ENCODE measurements around the gene KRTAP19-8. TPM values are rescaled to one million over a fixed set of nuclear protein-coding genes. Genes with fewer than 3 reads are reported as not detected.

Gene KRTAP19-8
- total and polyA plus RNA-seq, 2 donors, result not detected

DNA sequence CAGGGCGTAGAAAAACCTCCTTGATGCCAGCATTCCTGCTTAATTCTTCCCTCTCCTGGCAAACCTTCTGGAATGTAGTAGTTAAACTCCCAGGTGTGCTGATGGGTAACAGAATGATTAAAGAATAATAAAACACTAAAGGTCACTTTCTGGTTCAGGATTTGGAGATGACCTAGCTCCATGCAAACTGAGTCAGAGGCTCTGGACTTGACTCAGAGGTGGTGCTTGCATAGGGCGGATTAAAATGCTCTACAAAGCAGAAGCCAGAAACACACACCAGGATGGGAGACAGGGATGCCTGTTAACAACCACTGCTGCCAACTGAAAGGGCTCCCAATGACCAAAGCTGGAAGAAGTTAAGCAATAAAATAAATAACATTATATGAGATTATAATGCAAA lies 41.5 kb downstream of the KRTAP19-8 start:
- Histone ChIP-seq H3K4me1 (ENCODE audit: insufficient read depth) (no peaks in the 10 kb centered on the region), H3K36me3 (ENCODE audit: insufficient read depth) (no peaks in the 10 kb centered on the region), H3K27ac (ENCODE audit: low read depth) (no peak overlapping the region), H3K4me3 (ENCODE audit: low read depth, low read length) (no peak overlapping the region)
- 64% methylated on average over 2 of the region's 2 CpGs for WGBS
- no peak for DNase-seq (ENCODE audit: extremely low spot score)

DNA sequence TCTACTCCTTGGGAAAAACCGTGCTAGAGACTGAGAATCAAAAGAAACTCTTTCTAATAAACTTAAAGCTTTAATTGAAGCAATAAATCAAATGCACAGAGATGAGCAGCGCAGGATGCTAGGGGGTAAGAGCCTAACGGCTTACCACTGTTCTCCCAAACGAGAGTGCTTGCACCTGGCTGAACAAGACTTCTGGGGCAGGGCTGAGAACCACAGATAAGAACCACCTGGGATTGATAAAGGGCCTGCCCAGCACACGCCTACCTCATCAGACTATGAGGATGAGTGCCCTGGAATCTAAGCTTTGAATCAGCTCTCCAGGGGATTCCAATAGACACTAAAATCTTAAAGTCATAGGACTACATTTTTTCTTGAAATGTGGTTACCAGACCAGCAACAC lies 43.3 kb downstream of the KRTAP19-8 start:
- Histone ChIP-seq H3K36me3 (ENCODE audit: insufficient read depth) (no peaks in the 10 kb centered on the region), H3K4me3 (ENCODE audit: low read depth, low read length) (no peak overlapping the region), H3K27ac (ENCODE audit: low read depth) (no peak overlapping the region), H3K4me1 (ENCODE audit: insufficient read depth) (no peaks in the 10 kb centered on the region)
- 63% methylated on average over 5 of the region's 5 CpGs for WGBS
- DNase-seq (ENCODE audit: extremely low spot score), result no peak

DNA sequence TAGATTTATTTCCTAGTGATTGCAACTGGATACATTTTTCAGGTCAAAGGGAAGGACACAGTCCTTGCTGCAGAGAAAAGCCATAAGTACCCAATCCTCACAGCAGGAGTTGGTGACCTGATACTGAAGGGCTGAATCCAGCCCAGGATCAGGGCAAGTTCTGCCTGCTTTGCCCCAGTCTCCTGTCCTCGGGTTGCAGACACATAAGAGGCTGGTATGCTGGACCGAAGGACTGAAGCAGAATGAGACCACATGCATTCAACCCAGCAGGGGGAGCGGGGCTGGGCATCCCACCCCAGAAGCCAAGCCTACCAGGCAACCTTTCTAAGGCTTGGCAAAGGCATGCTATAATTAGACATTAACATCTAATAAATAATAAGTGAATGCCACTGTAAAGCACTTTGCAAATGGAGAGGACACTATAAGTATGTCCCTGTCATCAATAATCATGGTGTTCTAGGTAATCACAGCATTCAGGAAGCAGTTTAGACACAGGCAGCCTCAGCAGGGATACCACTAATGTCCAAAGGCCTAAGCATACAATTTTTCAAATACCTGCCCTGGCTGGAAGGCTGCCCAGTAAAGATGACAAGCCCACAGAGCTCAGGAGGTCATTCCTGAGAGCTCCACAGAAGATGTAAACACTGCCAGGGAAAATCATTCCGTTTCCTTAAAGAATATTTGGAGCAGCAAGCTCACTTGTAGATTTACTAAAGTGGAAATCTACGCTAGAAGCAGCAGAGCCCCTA lies 47.6 kb downstream of the KRTAP19-8 start:
- no peak for DNase-seq (ENCODE audit: extremely low spot score)
- no peaks in the 10 kb centered on the region for H3K36me3 ChIP-seq (ENCODE audit: insufficient read depth)
- H3K4me3 ChIP-seq (ENCODE audit: low read depth, low read length), result no peak overlapping the region
- WGBS, result 73% methylated on average over 5 of the region's 5 CpGs
- H3K27ac ChIP-seq (ENCODE audit: low read depth), result no peak overlapping the region
- H3K4me1 ChIP-seq (ENCODE audit: insufficient read depth), result no peaks in the 10 kb centered on the region

DNA sequence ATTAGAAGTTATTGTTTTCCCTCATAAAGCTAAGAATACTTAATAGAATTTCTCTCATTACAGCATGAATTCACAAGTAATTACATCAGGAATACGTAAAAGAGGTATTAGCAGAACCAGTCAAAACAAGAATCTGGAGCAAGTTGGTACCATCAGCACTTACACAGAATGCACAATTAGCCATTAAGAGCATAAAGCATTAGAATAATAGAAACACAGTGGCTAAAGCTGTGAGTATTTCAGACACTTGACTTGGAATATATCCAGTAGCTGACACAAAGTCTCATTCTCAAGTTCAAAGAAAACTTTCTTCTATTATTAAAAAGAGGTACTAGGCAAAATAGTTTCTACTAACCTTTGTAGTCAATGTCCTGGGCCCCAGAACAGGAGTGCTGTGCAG lies 49.6 kb downstream of the KRTAP19-8 start:
- DNase-seq (ENCODE audit: extremely low spot score), result no peak
- WGBS, result 66% methylated on average over 1 of the region's 1 CpG
- Histone ChIP-seq H3K36me3 (ENCODE audit: insufficient read depth) (no peaks in the 10 kb centered on the region), H3K4me1 (ENCODE audit: insufficient read depth) (no peaks in the 10 kb centered on the region), H3K27ac (ENCODE audit: low read depth) (no peak overlapping the region), H3K4me3 (ENCODE audit: low read depth, low read length) (no peak overlapping the region)

Other genes with a start within 250 kb of the KRTAP19-8 start
- not detected for gene KRTAP8-1, start 225.2 kb downstream of the KRTAP19-8 start, total RNA-seq
- gene KRTAP8-1, start 225.2 kb downstream of the KRTAP19-8 start, polyA plus RNA-seq, result not detected
- not detected for gene KRTAP7-1, start 208.7 kb downstream of the KRTAP19-8 start, total RNA-seq
- not detected for gene KRTAP7-1, start 208.7 kb downstream of the KRTAP19-8 start, polyA plus RNA-seq
- gene KRTAP11-1, start 156.9 kb downstream of the KRTAP19-8 start, total RNA-seq, result not detected
- gene KRTAP11-1, start 156.9 kb downstream of the KRTAP19-8 start, polyA plus RNA-seq, result not detected